Stimulated activated CD8-positive, alpha-beta memory T cell treated with anti-CD3 and anti-CD28 coated beads, Interleukin-4, amount 100 ng/mL, for 48 hours (primary cell): ENCODE data around the gene COBL.
"Not testable (repeated sequence)": the region's sequence is repeated elsewhere in the genome, so short reads cannot be mapped to it uniquely, and the experiment has no call there.

Experiments
- DNase-seq: peaks from one replicate; pipeline ENCODE4 v3.0.0-alpha.2; 2020

The COBL gene

GRCh38 chr7:51228386-51228958 is 88.1 kb downstream of the COBL start:
- no peak for DNase-seq

- no peak for DNase-seq
Measured at GRCh38 chr7:51227861-51228260, 88.7 kb downstream of the COBL start.

- no peak for DNase-seq
Measured at GRCh38 chr7:51226916-51227535, 89.6 kb downstream of the COBL start.

GRCh38 chr7:51226063-51226755 is 90.4 kb downstream of the COBL start:
- DNase-seq, result no peak

GRCh38 chr7:51224811-51225595 is 91.6 kb downstream of the COBL start:
- no peak for DNase-seq

- no peak for DNase-seq
Measured at GRCh38 chr7:51223505-51223904, 93.1 kb downstream of the COBL start.

- no peak for DNase-seq
Measured at GRCh38 chr7:51222916-51223315, 93.7 kb downstream of the COBL start.

- DNase-seq, result no peak
Measured at GRCh38 chr7:51220226-51220625, 96.4 kb downstream of the COBL start.

- DNase-seq, result no peak
Measured at GRCh38 chr7:51219261-51219988, 97.2 kb downstream of the COBL start.

GRCh38 chr7:51217804-51218203 is 98.8 kb downstream of the COBL start:
- DNase-seq, result no peak

- DNase-seq, result no peak
Measured at GRCh38 chr7:51214098-51214497, 102.5 kb downstream of the COBL start.

GRCh38 chr7:51213618-51214017 is 103.0 kb downstream of the COBL start:
- DNase-seq, result no peak

GRCh38 chr7:51210766-51211165 is 105.8 kb downstream of the COBL start:
- DNase-seq, result no peak

- no peak for DNase-seq
Measured at GRCh38 chr7:51209426-51209825, 107.2 kb downstream of the COBL start.

- DNase-seq, result not testable (repeated sequence)
Measured at GRCh38 chr7:51208125-51208524, 108.5 kb downstream of the COBL start.

GRCh38 chr7:51198654-51199053 is 118.0 kb downstream of the COBL start:
- DNase-seq, result no peak

- DNase-seq, result no peak
Measured at GRCh38 chr7:51190969-51191368, 125.6 kb downstream of the COBL start.

GRCh38 chr7:51189777-51190176 is 126.8 kb downstream of the COBL start:
- DNase-seq, result no peak

GRCh38 chr7:51188987-51189386 is 127.6 kb downstream of the COBL start:
- DNase-seq, result no peak

GRCh38 chr7:51187941-51188340 is 128.7 kb downstream of the COBL start:
- no peak for DNase-seq

- no peak for DNase-seq
Measured at GRCh38 chr7:51186531-51186930, 130.1 kb downstream of the COBL start.

GRCh38 chr7:51182636-51183166 is 133.9 kb downstream of the COBL start:
- no peak for DNase-seq

GRCh38 chr7:51180092-51180491 is 136.5 kb downstream of the COBL start:
- DNase-seq, result no peak
